CD4-positive, alpha-beta memory T cell (primary cell): ENCODE data around the gene GCAT. TPM values are rescaled to one million over a fixed set of nuclear protein-coding genes. Genes with fewer than 3 reads are reported as not detected.

Source experiments
- CTCF ChIA-PET: fragments of 350-600 bp; sonication (Branson Sonifier 250); formaldehyde crosslinking; loops from one replicate; lab custom pipeline; 2021; ENCODE audit warnings: inconsistent platforms; ENCODE audit not compliant: partially characterized antibody; lab: Charles Lee
- POLR2A ChIA-PET: fragments of 350-600 bp; sonication (Branson Sonifier 250); formaldehyde crosslinking; loops from one replicate; lab custom pipeline; 2021; ENCODE audit not compliant: partially characterized antibody; lab: Charles Lee
- DNase-seq, 5 donors: peaks; one replicate each; pipeline versions ENCODE4 v3.0.0 to v3.0.0-alpha.2; 2020 to 2022; ENCODE audit warnings: mixed read lengths in 1 of 5
- H3K27ac ChIP-seq: one replicate; pipeline ENCODE4 v1.7.0; 2013; ENCODE audit warnings: low read depth, low read length
- H3K27me3 ChIP-seq: 2 replicates; pipeline ENCODE4 v1.7.0; 2013; ENCODE audit warnings: mild to moderate bottlenecking, low read length, moderate library complexity; ENCODE audit not compliant: insufficient read depth
- H3K36me3 ChIP-seq: 2 replicates; pipeline ENCODE4 v1.7.0; 2013; ENCODE audit warnings: mild to moderate bottlenecking, low read length, moderate library complexity; ENCODE audit not compliant: insufficient read depth
- H3K4me1 ChIP-seq: 2 replicates; pipeline ENCODE4 v1.7.0; 2013; ENCODE audit warnings: mild to moderate bottlenecking, low read length, moderate library complexity; ENCODE audit not compliant: insufficient read depth
- H3K4me3 ChIP-seq, 2 donors: one replicate each; pipeline ENCODE4 v1.7.0; 2013; ENCODE audit warnings: low read length in 2 of 2, mild to moderate bottlenecking in 1 of 2
- H3K9me3 ChIP-seq, 2 donors: one replicate each; pipeline ENCODE4 v1.7.0; 2013; ENCODE audit warnings: low read length in 2 of 2, control low read depth in 1 of 2; ENCODE audit not compliant: control insufficient read depth in 1 of 2
- H3K27ac Mint-ChIP-seq, 7 donors: one replicate each; pipeline ENCODE4 v1.8.0; 2020 to 2021; ENCODE audit warnings: mixed read lengths in 7 of 7, mild to moderate bottlenecking in 6 of 7, inconsistent platforms in 3 of 7, moderate library complexity in 3 of 7
- H3K27me3 Mint-ChIP-seq, 2 donors: one replicate each; pipeline ENCODE4 v1.8.0; 2020 to 2021; ENCODE audit warnings: mixed read lengths in 2 of 2
- H3K36me3 Mint-ChIP-seq, 2 donors: one replicate each; pipeline ENCODE4 v1.8.0; 2020 to 2021; ENCODE audit warnings: mixed read lengths in 2 of 2, inconsistent platforms in 1 of 2, mild to moderate bottlenecking in 1 of 2
- H3K4me1 Mint-ChIP-seq, 4 donors: one replicate each; pipeline ENCODE4 v1.8.0; 2020 to 2021; ENCODE audit warnings: mixed read lengths in 4 of 4, mild to moderate bottlenecking in 1 of 4
- H3K4me3 Mint-ChIP-seq, 8 donors: one replicate each; pipeline ENCODE4 v1.8.0; 2020 to 2021; ENCODE audit warnings: mixed read lengths in 8 of 8, mild to moderate bottlenecking in 7 of 8, moderate library complexity in 6 of 8, inconsistent platforms in 3 of 8
- H3K9me3 Mint-ChIP-seq, 8 donors: one replicate each; pipeline ENCODE4 v1.8.0; 2020 to 2021; ENCODE audit warnings: mixed read lengths in 8 of 8, mild to moderate bottlenecking in 5 of 8, inconsistent platforms in 3 of 8, moderate library complexity in 1 of 8
- intact Hi-C: fragments of 100-400 bp; cut with micrococcal nuclease; formaldehyde crosslinking; loops from one replicate; pipeline ENCODE4 v1.15.1; 2023
- polyA plus RNA-seq, 2 donors: library from polyadenylated mRNA; unstranded; fragments of 300-500 nt; fragmentation: Illumina TruSeq; gene quantifications; one replicate each; pipeline ENCODE4 v1.2.3, GENCODE V29; 2021
- total RNA-seq, 2 experiments: library from RNA; stranded (reverse); gene quantifications; one replicate each; pipeline ENCODE4 v1.2.3, GENCODE V29; 2021

GCAT gene
- total and polyA plus RNA-seq, 4 experiments from 2014 or later, result 2.9 to 6.8 (median 3.9) TPM

DNA sequence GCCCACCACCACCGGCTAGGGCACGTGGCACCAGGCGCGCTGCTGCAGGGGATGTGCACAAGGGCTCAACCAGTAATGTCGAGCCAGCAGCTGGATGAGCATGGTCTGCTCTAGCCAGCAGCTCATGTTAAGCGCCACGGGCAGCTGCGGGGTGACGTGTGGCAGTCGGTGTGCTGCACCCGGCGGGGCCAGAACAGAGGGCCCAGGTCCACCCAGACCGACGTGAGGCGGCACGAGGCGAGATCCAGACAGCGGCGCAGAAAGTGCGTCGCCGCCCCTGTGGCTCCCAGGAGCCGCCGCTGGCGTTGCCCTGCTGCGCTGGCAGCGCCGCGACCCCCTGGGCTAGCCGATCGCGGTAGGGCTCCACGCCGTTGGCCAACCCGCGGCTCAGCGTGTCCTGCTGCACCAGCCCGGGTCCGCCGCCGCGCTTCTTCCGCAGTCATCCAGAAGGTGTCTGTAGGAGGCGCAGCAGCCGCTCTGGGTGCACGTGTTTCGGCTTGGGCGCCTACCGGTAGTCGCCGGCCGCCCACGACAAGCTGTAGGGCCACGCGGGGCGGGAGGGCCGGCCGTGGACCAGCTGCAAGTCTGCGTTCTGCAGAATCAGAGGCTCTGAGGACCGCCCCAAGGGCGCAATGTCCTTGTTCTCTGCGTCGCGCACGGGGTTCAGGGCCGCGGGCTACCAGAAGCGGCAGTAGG, 10.8 kb downstream of the GCAT start:
- Histone ChIP-seq H3K36me3 (no peaks in the 10 kb centered on the region), H3K4me3 (peak overlapping the region in 1 of 2 donors; percentile 49), H3K9me3 (no peaks in the 10 kb centered on the region), H3K4me1 (peaks cover 19% of the 10 kb centered on the region), H3K27me3 (no peaks in the 10 kb centered on the region), H3K27ac (no peak overlapping the region)
- Mint-ChIP-seq H3K4me1 (peaks cover 2 to 19% (median 11%) of the 10 kb centered on the region in 4 donors), H3K9me3 (no peaks in the 10 kb centered on the region), H3K27me3 (peaks cover 6 to 11% of the 10 kb centered on the region in 2 donors), H3K4me3 (peak overlapping the region; percentile 36 to 79 (median 58)), H3K27ac (no peak overlapping the region), H3K36me3 (no peaks in the 10 kb centered on the region)
- peak; percentile 56 to 65 (median 61) for DNase-seq
- intact Hi-C loops, result no loop called here
- POLR2A ChIA-PET, result interaction anchor here (0.7 to 2.8 kb wide), 9 partner anchors 16 to 143 kb away, joined by 3 to 13 read pairs (median 5); partner anchors contain the start of genes ANKRD54 and MICALL1
- CTCF ChIA-PET, result interaction anchor here (0.7 to 7.4 kb wide), 28 partner anchors 10 to 160 kb away, joined by 3 to 255 read pairs (median 6); partner anchors contain the start of genes ANKRD54, C22orf23, GCAT and PDXP

- H3K4me3 Mint-ChIP-seq, result peak overlapping the region in 6 of 8 donors; percentile 50 to 79 (median 64)
These were observed 11.3 kb downstream of the GCAT start for GRCh38 chr22:37819105-37819433.

DNA sequence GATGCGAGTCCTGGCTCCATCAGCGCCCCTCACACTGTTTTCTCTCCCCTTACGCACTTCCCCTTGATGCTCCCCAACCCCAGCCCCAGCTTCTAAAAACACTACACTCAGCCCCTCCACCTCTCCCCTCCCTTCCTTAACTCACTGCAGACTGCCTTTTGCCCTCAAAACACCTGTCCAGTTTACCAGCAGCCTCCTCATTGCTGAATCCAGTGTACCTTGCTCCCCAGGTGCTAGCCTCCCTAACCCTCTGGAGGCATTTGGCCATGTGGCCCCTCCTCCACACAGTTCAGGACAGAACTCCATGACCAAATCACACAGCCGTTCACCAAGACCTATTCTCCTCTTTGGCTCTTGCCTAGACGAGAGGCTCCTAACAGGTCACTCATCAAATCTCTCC, 12.6 kb downstream of the GCAT start:
- peaks cover 3 to 23% (median 11%) of the 10 kb centered on the region in 4 donors for H3K4me1 Mint-ChIP-seq
- H3K27me3 Mint-ChIP-seq, result peaks cover 8 to 11% of the 10 kb centered on the region in 2 donors
- POLR2A ChIA-PET, result interaction anchor here (1.0 kb wide), 1 partner anchor 13 kb away, joined by 6 read pairs; the partner anchor contains the start of gene GCAT
- Histone ChIP-seq H3K27ac (no peak overlapping the region), H3K4me1 (peaks cover 19% of the 10 kb centered on the region), H3K4me3 (no peak overlapping the region), H3K27me3 (no peaks in the 10 kb centered on the region), H3K36me3 (no peaks in the 10 kb centered on the region), H3K9me3 (no peaks in the 10 kb centered on the region)
- DNase-seq, result no peak
- no peaks in the 10 kb centered on the region for H3K36me3 Mint-ChIP-seq
- H3K27ac Mint-ChIP-seq, result peak overlapping the region in 1 of 7 donors; percentile 21
- CTCF ChIA-PET, result interaction anchor here (1.7 to 7.4 kb wide), 5 partner anchors 9 to 146 kb away, joined by 4 to 255 read pairs (median 49); partner anchors contain the start of genes C22orf23, GCAT and POLR2F
- peak overlapping the region in 2 of 8 donors; percentile 10 to 26 for H3K4me3 Mint-ChIP-seq
- no peaks in the 10 kb centered on the region for H3K9me3 Mint-ChIP-seq
- intact Hi-C loops, result no loop called here

More at GRCh38 chr22:37819105-37819433, 11.3 kb downstream of the GCAT start:
- Mint-ChIP-seq H3K27ac (no peak overlapping the region), H3K36me3 (no peaks in the 10 kb centered on the region), H3K27me3 (peaks cover 6 to 11% of the 10 kb centered on the region in 2 donors), H3K4me1 (peaks cover 2 to 19% (median 11%) of the 10 kb centered on the region in 4 donors), H3K9me3 (no peaks in the 10 kb centered on the region)
- ChIA-PET CTCF (interaction anchor here (1.3 to 7.4 kb wide), 13 partner anchors 9 to 147 kb away, joined by 3 to 255 read pairs (median 8); partner anchors contain the start of genes C22orf23, GCAT and POLR2F), POLR2A (interaction anchor here (1.0 to 2.8 kb wide), 4 partner anchors 24 to 143 kb away, joined by 3 to 13 read pairs (median 8); partner anchors contain the start of gene ANKRD54)
- peaks cover 19% of the 10 kb centered on the region for H3K4me1 ChIP-seq
- no peak overlapping the region for H3K27ac ChIP-seq
- H3K27me3 ChIP-seq, result no peaks in the 10 kb centered on the region
- DNase-seq, result no peak
- peak overlapping the region in 1 of 2 donors; percentile 49 for H3K4me3 ChIP-seq
- intact Hi-C loops, result no loop called here
- no peaks in the 10 kb centered on the region for H3K36me3 ChIP-seq
- H3K9me3 ChIP-seq, result no peaks in the 10 kb centered on the region

GRCh38 chr22:37822079-37822833, 14.5 kb downstream of the GCAT start:
- intact Hi-C loops, result no loop called here
- Mint-ChIP-seq H3K27ac (no peak overlapping the region), H3K27me3 (peaks cover 8 to 11% of the 10 kb centered on the region in 2 donors), H3K4me1 (peaks cover 5 to 28% (median 12%) of the 10 kb centered on the region in 4 donors), H3K4me3 (peak overlapping the region in 2 of 8 donors; percentile 46 to 57), H3K36me3 (no peaks in the 10 kb centered on the region), H3K9me3 (no peaks in the 10 kb centered on the region)
- Histone ChIP-seq H3K27ac (no peak overlapping the region), H3K4me3 (no peak overlapping the region), H3K9me3 (no peaks in the 10 kb centered on the region), H3K36me3 (no peaks in the 10 kb centered on the region), H3K4me1 (peaks cover 19% of the 10 kb centered on the region), H3K27me3 (no peaks in the 10 kb centered on the region)
- CTCF ChIA-PET, result interaction anchor here (1.1 to 1.6 kb wide), 2 partner anchors 41 to 133 kb away, joined by 3 to 12 read pairs; no protein-coding TSS in a partner anchor
- POLR2A ChIA-PET, result no interaction called here
- DNase-seq, result no peak

DNA sequence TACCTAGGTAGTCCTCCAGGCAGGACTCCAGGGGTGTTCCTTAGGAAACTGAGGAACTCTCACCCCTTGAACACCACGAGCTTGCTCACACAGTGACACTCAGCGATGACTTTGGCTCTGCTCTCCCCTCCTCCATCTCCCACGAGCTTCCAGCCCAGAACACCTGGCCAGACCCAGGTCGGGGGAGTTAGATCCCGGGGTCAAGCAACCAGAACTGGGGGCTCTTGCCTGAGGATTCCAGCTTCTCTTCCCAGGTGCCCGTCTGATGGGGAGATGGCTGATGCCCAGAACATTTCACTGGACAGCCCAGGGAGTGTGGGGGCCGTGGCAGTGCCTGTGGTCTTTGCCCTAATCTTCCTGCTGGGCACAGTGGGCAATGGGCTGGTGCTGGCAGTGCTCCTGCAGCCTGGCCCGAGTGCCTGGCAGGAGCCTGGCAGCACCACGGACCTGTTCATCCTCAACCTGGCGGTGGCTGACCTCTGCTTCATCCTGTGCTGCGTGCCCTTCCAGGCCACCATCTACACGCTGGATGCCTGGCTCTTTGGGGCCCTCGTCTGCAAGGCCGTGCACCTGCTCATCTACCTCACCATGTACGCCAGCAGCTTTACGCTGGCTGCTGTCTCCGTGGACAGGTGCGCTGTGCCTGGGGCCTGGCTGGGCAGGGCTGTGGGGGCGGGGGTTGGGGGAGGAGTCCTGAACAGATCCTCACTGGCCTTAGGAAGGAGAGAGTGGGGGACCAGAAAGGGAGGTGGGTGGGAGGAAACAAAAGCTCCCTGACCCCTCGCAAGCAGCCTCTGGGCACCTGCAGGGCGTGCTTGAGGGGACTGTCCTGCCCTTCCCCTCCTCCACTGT, 15.6 kb downstream of the GCAT start, which contains the start of gene GALR3:
Gene GALR3, plus strand, starts transcription at position 249 of the 852 bp plus-strand sequence. Its CDS starts 25 bp downstream, at position 274.
- Histone ChIP-seq H3K36me3 (no peaks in the 10 kb centered on the region), H3K9me3 (no peaks in the 10 kb centered on the region), H3K27ac (no peak within 1 kb of the TSS), H3K27me3 (no peaks in the 10 kb centered on the region), H3K4me3 (no peak within 1 kb of the TSS), H3K4me1 (peaks cover 8% of the 10 kb centered on the region)
- no peaks in the 10 kb centered on the region for H3K36me3 Mint-ChIP-seq
- intact Hi-C loops, result no loop called here
- H3K9me3 Mint-ChIP-seq, result no peaks in the 10 kb centered on the region
- DNase-seq, result no peak
- CTCF ChIA-PET, result interaction anchor here (1.0 to 1.6 kb wide), 3 partner anchors 39 to 131 kb away, joined by 3 to 12 read pairs (median 5); no protein-coding TSS in a partner anchor
- H3K27me3 Mint-ChIP-seq, result peaks cover 7% of the 10 kb centered on the region in 2 donors
- POLR2A ChIA-PET, result no interaction called here
- H3K4me3 Mint-ChIP-seq, result peak within 1 kb of the TSS in 2 of 8 donors; percentile 45 to 52
- peaks cover 4 to 21% (median 8%) of the 10 kb centered on the region in 4 donors for H3K4me1 Mint-ChIP-seq
- H3K27ac Mint-ChIP-seq, result no peak within 1 kb of the TSS
